Hematopoietic multipotent progenitor cell treated with erythropoietin and hydrocortisone succinate and interleukin-3 and kit ligand, for 6 days (in vitro differentiated cells): ENCODE measurements around the gene PDCD2L.
"Not testable (repeated sequence)": the region's sequence is repeated elsewhere in the genome, so short reads cannot be mapped to it uniquely, and the experiment has no call there.

Experiments used
- DNase-seq: peaks from one replicate; pipeline ENCODE4 v3.0.0-alpha.2; 2015

Gene PDCD2L

DNA sequence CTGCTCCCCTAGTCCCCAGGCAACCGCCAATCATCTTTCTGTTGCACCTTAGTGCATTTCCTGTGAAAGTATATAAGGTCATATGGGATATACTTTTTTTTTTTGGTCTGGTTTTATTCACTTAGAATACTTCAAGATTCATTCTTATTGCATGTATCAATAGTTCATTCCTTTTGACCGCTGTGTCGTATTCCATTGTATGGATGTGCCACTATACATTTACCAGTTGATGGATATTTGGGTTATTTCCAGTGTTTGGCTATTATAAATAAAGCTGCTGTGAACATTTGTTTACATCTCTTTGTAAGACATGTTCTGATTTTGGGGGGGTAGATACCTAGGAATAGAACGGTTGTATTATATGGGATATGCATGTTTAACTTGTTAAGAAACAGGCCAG lies 14.1 kb downstream of the PDCD2L start:
- DNase-seq = no peak

- DNase-seq = no peak
Observed at GRCh38 chr19:34426096-34426661, 22.0 kb downstream of the PDCD2L start.

GRCh38 chr19:34428549-34429285 lies 24.5 kb downstream of the PDCD2L start:
- DNase-seq = peak; percentile 61

GRCh38 chr19:34429553-34429952 lies 25.4 kb downstream of the PDCD2L start:
- no peak for DNase-seq

DNA sequence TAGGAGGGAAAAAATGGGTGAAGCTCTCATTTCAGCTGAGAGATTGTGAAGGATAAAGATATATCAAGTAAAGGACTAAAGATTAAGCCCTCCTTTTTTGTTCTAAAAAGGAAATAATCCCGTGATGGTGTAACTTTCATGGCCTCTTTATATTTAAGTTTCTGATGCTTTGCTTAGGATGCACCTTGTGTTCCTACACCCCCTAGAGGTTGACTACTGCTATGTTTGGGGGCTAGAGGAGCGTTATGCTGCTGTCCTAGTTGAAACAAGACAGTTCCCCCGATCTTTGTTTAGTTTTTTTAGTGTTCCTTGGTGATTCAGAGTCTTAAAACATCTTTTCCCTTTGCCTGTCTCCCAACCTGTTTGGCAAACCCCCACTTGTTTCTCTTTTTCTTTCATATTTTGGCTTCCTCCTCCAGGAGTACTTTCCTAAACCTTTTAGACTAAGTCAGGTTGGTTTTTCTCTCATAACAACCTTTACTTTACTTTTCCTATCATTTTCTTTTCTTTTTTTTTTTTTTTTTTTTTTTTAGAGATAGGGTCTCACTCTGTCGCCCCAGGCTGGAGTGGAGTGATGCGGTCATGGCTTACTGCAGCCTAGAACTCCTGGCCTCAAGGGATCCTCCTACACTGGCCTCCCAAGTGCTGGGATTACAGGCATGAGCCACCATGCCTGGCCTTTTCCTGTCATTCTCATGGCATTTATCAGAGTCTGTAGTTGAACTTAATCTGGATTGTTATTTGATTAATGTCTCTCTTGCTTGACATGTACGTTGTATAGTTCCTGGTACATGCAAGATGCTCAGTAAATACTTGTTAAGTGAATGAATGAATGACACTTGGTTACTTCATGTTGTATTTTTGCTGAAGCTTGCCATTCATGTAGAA lies 26.8 kb downstream of the PDCD2L start:
- DNase-seq = peak; percentile 89

- peak; percentile 14 for DNase-seq
Observed at GRCh38 chr19:34431681-34432402, 27.6 kb downstream of the PDCD2L start.

- DNase-seq = no peak
Observed at GRCh38 chr19:34432797-34433196, 28.6 kb downstream of the PDCD2L start.

DNA sequence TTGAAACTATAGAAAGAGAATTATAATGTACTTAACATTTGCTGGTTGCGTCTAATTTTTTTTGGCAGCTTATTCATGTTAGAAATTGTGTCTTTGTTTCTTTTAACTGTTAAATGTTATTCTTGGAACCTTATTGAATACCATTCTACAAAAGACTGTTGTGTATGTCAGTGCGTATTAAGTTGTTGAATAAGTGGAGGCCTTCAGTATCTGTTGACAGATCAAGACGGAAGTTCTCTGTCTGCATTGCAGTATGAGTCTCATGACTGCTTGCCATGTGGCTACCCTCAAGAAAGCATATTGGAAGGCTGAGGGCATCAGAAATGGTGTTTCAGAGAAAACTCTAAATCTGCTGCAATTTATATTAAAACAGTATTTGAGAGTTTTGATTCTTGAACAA lies 32.5 kb downstream of the PDCD2L start:
- no peak for DNase-seq

- DNase-seq = no peak
Observed at GRCh38 chr19:34448191-34448590, 44.0 kb downstream of the PDCD2L start.

GRCh38 chr19:34452723-34453122 lies 48.5 kb downstream of the PDCD2L start:
- no peak for DNase-seq

DNA sequence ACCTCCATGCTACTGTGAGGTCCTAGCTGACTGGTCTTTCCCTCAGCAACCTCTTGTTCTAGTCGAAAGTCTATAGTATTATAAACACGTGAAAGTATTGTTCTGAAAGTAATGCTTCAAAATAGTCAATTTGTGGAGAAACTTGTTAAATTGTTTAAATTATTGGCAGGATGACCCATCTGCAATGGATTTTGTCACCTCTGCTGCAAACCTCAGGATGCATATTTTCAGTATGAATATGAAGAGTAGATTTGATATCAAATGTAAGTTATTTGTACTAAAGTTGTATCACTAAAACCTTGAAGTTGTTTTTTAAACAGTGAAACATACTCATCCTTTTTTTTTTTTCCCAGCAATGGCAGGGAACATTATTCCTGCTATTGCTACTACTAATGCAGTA lies 49.9 kb downstream of the PDCD2L start:
- DNase-seq = no peak

DNA sequence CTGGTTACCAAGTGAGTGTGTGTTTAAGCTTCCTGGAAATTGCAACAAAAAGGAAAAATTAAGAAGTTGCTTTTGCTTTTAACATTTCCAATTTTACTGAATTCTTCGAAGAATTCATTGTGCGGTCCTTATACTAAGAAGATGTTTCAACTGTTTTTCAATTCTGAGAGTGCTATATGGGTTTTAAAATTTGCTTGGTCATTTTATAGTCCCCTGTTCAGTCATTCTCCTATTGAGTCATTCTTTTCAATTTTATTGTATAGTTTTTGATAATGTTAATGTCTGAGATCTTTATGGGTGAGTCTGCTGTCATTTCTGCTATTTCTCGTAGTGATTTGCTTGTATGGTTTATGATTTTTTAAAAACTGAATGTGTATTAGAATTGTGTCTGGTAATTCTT lies 50.5 kb downstream of the PDCD2L start:
- no peak for DNase-seq

DNA sequence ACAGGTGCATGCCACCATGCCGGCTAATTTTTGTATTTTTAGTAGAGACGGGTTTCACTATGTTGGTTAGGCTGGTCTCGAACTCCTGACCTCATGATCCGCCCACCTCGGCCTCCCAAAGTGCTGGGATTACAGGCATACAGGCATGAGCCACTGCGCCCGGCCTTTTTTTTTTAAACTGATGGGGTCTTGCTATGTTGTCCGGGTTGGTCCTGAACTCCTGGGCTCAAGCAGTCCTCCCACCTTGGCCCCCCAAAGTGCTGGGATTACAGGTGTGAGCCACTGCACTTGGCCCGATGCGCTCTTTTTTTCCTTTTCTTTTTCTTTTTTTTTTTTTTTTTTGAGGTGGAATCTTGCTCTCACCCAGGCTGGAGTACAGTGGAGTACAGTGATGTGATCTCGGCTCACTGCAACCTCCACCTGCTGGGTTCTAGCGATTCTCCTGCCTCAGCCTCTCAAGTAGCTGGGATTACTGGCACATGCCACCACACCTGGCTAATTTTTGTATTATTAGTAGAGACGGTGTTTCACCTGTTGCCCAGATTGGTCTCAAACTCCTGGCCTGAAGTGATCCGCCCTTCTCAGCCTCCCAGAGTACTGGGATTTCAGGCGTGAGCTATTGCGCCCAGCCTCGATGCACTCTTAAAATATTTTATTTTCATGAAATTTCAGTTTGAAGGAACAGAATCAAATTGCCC lies 51.7 kb downstream of the PDCD2L start:
- DNase-seq = not testable (repeated sequence)

DNA sequence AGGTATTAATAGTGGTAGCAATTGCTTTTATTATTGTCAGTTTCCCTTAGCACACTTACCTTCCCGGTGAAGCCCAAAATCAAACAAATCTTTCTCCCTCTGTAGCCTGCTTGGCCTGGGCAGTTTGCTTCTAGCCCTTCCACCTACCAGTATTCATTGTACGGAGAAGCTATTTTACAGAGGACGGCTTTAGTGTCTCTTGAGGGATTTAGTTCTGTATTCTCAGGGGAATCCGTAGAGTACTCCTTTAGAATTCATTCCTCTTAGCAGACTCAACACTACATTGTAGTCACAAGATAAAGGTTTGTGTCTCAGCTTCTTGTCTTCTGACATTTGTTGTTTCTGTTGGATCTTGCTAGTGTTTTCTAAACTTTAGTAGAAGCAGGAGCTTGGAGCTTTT lies 53.2 kb downstream of the PDCD2L start:
- DNase-seq = no peak

- no peak for DNase-seq
Observed at GRCh38 chr19:34458677-34459076, 54.5 kb downstream of the PDCD2L start.

DNA sequence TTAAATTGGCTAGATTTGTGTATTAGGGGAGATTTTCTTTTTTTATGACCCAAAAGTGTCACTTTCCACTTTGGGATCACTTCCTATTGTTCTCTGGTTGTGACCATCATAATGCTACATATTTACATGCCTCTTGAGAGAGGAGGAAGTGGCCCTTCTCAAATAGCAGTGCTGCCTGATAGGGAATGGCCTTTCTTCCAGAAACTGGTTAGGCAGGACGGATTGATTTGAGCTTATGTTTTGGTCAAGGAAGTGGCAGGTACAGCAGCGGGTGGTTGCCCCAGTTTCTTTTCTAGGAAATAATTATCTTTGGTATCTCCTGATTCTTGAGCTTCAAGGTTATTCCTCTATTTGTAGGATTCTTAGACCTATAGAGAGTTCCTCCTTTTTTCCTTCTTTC lies 55.4 kb downstream of the PDCD2L start:
- DNase-seq = no peak

GRCh38 chr19:34461375-34462100 lies 57.3 kb downstream of the PDCD2L start:
- no peak for DNase-seq

DNA sequence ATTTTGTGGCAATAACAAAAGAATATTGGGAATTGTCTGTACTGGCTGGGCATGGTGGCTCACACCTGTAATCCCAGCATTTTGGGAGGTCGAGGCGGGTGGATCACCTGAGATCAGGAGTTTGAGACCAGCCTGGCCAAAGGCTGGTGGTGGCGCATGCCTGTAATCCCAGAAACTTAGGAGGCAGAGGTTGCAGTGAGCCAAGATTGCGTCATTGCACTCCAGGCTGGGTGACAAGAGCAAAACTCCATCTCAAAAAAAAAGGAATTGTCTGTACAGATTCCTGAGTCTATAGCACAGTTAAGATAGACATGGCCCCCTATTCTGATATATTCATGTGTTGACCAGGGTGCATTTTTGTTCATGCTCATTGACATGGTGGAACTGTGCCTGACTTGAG lies 60.6 kb downstream of the PDCD2L start:
- DNase-seq = not testable (repeated sequence)

DNA sequence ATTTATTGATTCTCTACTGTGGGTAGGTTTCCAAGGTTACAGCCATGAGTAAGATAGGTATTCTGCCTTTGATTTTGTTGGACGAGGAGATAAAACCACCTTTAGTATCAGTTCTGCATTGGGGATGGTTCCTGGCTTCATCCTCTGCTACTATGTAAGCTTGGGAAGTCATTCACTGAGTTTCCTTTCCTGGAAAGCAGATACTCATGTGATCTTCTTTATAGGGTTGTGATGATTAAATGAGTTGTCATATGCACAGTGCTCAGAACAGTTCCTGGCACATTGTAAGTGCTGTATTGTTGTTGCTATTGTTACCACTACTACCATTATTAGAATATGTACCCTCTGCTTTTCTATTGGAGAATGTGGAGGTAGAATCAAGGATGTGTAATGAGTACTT lies 64.2 kb downstream of the PDCD2L start:
- DNase-seq = no peak

- DNase-seq = not testable (repeated sequence)
Observed at GRCh38 chr19:34469026-34469425, 64.8 kb downstream of the PDCD2L start.

GRCh38 chr19:34471906-34472700 lies 67.9 kb downstream of the PDCD2L start:
- no peak for DNase-seq
